SK-N-SH treated with all-trans-retinoic acid at 6 μM for 48 hours (cell line): ENCODE data around the gene GBX1.

Experiments used
- ATAC-seq: fragments of 200-7000 bp; cut with Tn5 transposase; 3 replicates; pipeline ENCODE4 v1.9.1; 2020; ENCODE audit warnings: mild to moderate bottlenecking, moderate library complexity
- BACH2 ChIP-seq: fragments of 250-450 bp; sonication (Bioruptor Pico); IDR thresholded peaks from 2 replicates; pipeline ENCODE4 v1.9.0; 2021; ENCODE audit warnings: mild to moderate bottlenecking, borderline replicate concordance
- CSDC2 ChIP-seq: fragments of 250-450 bp; sonication (Bioruptor Pico); IDR thresholded peaks from 2 replicates; pipeline ENCODE4 v1.5.0; 2020; ENCODE audit warnings: mild to moderate bottlenecking, moderate library complexity
- ESRRG ChIP-seq: fragments of 250-450 bp; sonication (Bioruptor Pico); IDR thresholded peaks from 2 replicates; pipeline ENCODE4 v1.6.1; 2021; ENCODE audit warnings: mild to moderate bottlenecking
- GLIS3 ChIP-seq: fragments of 250-450 bp; sonication (Bioruptor Pico); IDR thresholded peaks from 2 replicates; pipeline ENCODE4 v1.5.0; 2020; ENCODE audit warnings: mild to moderate bottlenecking, moderate library complexity
- OSR1 ChIP-seq: fragments of 250-450 bp; sonication (Bioruptor Pico); IDR thresholded peaks from 2 replicates; pipeline ENCODE4 v1.8.0; 2022; ENCODE audit warnings: moderate library complexity, mild to moderate bottlenecking, inconsistent platforms
- PPARA ChIP-seq: fragments of 250-450 bp; sonication (Bioruptor Pico); IDR thresholded peaks from 2 replicates; pipeline ENCODE4 v1.5.0; 2020; ENCODE audit warnings: mild to moderate bottlenecking, borderline replicate concordance
- RARB ChIP-seq: fragments of 250-450 bp; sonication (Bioruptor Pico); IDR thresholded peaks from 2 replicates; pipeline ENCODE4 v1.8.0; 2021; ENCODE audit warnings: mild to moderate bottlenecking, moderate library complexity
- TCF4 ChIP-seq: fragments of 250-450 bp; sonication (Bioruptor Pico); IDR thresholded peaks from 2 replicates; pipeline ENCODE4 v1.8.0; 2021; ENCODE audit warnings: mild to moderate bottlenecking, moderate library complexity, borderline replicate concordance
- TOX ChIP-seq: fragments of 250-450 bp; sonication (Bioruptor Pico); IDR thresholded peaks from 2 replicates; pipeline ENCODE4 v1.8.0; 2021; ENCODE audit warnings: mild to moderate bottlenecking, moderate library complexity, borderline replicate concordance
- ZC3H10 ChIP-seq: fragments of 250-450 bp; sonication (Bioruptor Pico); IDR thresholded peaks from 2 replicates; pipeline ENCODE4 v1.5.1; 2021; ENCODE audit warnings: mild to moderate bottlenecking, moderate library complexity
- ZFP3 ChIP-seq: fragments of 250-450 bp; sonication (Bioruptor Pico); IDR thresholded peaks from 2 replicates; pipeline ENCODE4 v1.5.0; 2020; ENCODE audit warnings: mild to moderate bottlenecking, moderate library complexity
- ZFP30 ChIP-seq: fragments of 450-650 bp; formaldehyde crosslinking; IDR thresholded peaks from 2 replicates; pipeline ENCODE4 v1.5.0; 2022; ENCODE audit warnings: mild to moderate bottlenecking, moderate library complexity
- ZNF565 ChIP-seq: fragments of 450-650 bp; formaldehyde crosslinking; conservative IDR thresholded peaks from 2 replicates; pipeline ENCODE4 v1.5.0; 2020; ENCODE audit warnings: low read depth, mild to moderate bottlenecking, moderate library complexity
- ZNF70 ChIP-seq: fragments of 450-650 bp; formaldehyde crosslinking; IDR thresholded peaks from 2 replicates; pipeline ENCODE4 v1.5.0; 2020; ENCODE audit warnings: mild to moderate bottlenecking, moderate library complexity
- ZNF8 ChIP-seq: fragments of 450-650 bp; formaldehyde crosslinking; IDR thresholded peaks from 2 replicates; pipeline ENCODE4 v1.5.0; 2020; ENCODE audit warnings: mild to moderate bottlenecking, moderate library complexity
- TF ChIP-seq, protein P1 (sequence below): fragments of 250-450 bp; sonication (Bioruptor Pico); IDR thresholded peaks from 2 replicates; pipeline ENCODE4 v1.5.1; 2020; ENCODE audit warnings: low read depth, mild to moderate bottlenecking, moderate library complexity
- TF ChIP-seq, protein P2 (sequence below): fragments of 250-450 bp; sonication (Bioruptor Pico); IDR thresholded peaks from 2 replicates; pipeline ENCODE4 v1.8.0; 2020; ENCODE audit warnings: mild to moderate bottlenecking, moderate library complexity, borderline replicate concordance
- TF ChIP-seq, protein P3 (sequence below): fragments of 250-450 bp; sonication (Bioruptor Pico); IDR thresholded peaks from 2 replicates; pipeline ENCODE4 v1.5.0; 2020; ENCODE audit warnings: mild to moderate bottlenecking, moderate library complexity
- TF ChIP-seq, protein P4 (sequence below): fragments of 250-450 bp; sonication (Bioruptor Pico); IDR thresholded peaks from 2 replicates; pipeline ENCODE4 v1.8.0; 2021; ENCODE audit warnings: low read depth, mild to moderate bottlenecking, moderate library complexity, borderline replicate concordance
- TF ChIP-seq, protein P5 (sequence below): fragments of 250-450 bp; sonication (Bioruptor Pico); IDR thresholded peaks from 2 replicates; pipeline ENCODE4 v1.5.1; 2021; ENCODE audit warnings: mild to moderate bottlenecking, moderate library complexity

Gene GBX1

DNA sequence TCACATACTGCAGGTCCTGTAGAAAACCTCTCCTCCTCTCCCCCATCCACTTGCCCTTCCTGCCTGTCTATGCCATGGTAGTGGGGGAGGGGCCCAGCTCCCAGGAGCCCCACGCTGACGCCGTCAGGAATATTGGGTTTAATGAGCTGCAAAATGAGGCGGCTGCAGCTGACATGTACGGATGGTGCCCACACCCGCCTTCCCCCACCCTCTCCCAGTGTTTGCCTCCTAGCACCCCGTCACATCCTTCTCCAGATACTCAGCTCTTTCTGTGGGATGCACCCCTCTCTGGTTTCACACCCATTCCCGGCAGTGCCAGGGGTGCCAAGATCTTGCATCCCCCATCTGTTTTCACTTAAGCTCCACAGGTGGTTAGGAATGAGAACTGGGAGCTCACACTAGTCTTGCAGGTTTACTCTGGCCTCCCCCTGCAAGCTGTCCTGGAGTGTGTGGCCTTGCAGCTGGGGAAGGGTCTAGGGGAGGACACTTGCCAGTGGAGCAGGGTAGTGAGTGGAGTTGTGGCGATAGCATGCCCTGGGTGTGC is 26.1 kb downstream of the GBX1 start:
- TF ChIP-seq ZNF565 (CRISPR knock-in tag) (no peak), RARB (CRISPR knock-in tag) (no peak), ZFP30 (CRISPR knock-in tag) (no peak), TOX (CRISPR knock-in tag) (no peak), GLIS3 (no peak), ESRRG (CRISPR knock-in tag) (no peak), ZC3H10 (CRISPR knock-in tag) (no peak), ZFP3 (CRISPR knock-in tag) (no peak), ZNF8 (CRISPR knock-in tag) (no peak), TCF4 (CRISPR knock-in tag) (no peak), OSR1 (no peak), ZNF70 (CRISPR knock-in tag) (no peak)
- TF ChIP-seq, protein P1, sequence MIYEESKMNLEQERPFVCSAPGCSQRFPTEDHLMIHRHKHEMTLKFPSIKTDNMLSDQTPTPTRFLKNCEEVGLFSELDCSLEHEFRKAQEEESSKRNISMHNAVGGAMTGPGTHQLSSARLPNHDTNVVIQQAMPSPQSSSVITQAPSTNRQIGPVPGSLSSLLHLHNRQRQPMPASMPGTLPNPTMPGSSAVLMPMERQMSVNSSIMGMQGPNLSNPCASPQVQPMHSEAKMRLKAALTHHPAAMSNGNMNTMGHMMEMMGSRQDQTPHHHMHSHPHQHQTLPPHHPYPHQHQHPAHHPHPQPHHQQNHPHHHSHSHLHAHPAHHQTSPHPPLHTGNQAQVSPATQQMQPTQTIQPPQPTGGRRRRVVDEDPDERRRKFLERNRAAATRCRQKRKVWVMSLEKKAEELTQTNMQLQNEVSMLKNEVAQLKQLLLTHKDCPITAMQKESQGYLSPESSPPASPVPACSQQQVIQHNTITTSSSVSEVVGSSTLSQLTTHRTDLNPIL (CRISPR knock-in tag) = no peak
- TF ChIP-seq, protein P2, sequence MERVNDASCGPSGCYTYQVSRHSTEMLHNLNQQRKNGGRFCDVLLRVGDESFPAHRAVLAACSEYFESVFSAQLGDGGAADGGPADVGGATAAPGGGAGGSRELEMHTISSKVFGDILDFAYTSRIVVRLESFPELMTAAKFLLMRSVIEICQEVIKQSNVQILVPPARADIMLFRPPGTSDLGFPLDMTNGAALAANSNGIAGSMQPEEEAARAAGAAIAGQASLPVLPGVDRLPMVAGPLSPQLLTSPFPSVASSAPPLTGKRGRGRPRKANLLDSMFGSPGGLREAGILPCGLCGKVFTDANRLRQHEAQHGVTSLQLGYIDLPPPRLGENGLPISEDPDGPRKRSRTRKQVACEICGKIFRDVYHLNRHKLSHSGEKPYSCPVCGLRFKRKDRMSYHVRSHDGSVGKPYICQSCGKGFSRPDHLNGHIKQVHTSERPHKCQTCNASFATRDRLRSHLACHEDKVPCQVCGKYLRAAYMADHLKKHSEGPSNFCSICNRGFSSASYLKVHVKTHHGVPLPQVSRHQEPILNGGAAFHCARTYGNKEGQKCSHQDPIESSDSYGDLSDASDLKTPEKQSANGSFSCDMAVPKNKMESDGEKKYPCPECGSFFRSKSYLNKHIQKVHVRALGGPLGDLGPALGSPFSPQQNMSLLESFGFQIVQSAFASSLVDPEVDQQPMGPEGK (CRISPR knock-in tag) = no peak
- TF ChIP-seq, protein P3, sequence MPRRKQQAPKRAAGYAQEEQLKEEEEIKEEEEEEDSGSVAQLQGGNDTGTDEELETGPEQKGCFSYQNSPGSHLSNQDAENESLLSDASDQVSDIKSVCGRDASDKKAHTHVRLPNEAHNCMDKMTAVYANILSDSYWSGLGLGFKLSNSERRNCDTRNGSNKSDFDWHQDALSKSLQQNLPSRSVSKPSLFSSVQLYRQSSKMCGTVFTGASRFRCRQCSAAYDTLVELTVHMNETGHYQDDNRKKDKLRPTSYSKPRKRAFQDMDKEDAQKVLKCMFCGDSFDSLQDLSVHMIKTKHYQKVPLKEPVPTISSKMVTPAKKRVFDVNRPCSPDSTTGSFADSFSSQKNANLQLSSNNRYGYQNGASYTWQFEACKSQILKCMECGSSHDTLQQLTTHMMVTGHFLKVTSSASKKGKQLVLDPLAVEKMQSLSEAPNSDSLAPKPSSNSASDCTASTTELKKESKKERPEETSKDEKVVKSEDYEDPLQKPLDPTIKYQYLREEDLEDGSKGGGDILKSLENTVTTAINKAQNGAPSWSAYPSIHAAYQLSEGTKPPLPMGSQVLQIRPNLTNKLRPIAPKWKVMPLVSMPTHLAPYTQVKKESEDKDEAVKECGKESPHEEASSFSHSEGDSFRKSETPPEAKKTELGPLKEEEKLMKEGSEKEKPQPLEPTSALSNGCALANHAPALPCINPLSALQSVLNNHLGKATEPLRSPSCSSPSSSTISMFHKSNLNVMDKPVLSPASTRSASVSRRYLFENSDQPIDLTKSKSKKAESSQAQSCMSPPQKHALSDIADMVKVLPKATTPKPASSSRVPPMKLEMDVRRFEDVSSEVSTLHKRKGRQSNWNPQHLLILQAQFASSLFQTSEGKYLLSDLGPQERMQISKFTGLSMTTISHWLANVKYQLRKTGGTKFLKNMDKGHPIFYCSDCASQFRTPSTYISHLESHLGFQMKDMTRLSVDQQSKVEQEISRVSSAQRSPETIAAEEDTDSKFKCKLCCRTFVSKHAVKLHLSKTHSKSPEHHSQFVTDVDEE (CRISPR knock-in tag) = no peak
- TF ChIP-seq, protein P4, sequence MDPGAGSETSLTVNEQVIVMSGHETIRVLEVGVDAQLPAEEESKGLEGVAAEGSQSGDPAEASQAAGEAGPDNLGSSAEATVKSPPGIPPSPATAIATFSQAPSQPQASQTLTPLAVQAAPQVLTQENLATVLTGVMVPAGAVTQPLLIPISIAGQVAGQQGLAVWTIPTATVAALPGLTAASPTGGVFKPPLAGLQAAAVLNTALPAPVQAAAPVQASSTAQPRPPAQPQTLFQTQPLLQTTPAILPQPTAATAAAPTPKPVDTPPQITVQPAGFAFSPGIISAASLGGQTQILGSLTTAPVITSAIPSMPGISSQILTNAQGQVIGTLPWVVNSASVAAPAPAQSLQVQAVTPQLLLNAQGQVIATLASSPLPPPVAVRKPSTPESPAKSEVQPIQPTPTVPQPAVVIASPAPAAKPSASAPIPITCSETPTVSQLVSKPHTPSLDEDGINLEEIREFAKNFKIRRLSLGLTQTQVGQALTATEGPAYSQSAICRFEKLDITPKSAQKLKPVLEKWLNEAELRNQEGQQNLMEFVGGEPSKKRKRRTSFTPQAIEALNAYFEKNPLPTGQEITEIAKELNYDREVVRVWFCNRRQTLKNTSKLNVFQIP (CRISPR knock-in tag) = no peak
- TF ChIP-seq, protein P5, sequence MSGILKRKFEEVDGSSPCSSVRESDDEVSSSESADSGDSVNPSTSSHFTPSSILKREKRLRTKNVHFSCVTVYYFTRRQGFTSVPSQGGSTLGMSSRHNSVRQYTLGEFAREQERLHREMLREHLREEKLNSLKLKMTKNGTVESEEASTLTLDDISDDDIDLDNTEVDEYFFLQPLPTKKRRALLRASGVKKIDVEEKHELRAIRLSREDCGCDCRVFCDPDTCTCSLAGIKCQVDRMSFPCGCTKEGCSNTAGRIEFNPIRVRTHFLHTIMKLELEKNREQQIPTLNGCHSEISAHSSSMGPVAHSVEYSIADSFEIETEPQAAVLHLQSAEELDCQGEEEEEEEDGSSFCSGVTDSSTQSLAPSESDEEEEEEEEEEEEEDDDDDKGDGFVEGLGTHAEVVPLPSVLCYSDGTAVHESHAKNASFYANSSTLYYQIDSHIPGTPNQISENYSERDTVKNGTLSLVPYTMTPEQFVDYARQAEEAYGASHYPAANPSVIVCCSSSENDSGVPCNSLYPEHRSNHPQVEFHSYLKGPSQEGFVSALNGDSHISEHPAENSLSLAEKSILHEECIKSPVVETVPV (CRISPR knock-in tag) = no peak
- ATAC-seq = no peak

DNA sequence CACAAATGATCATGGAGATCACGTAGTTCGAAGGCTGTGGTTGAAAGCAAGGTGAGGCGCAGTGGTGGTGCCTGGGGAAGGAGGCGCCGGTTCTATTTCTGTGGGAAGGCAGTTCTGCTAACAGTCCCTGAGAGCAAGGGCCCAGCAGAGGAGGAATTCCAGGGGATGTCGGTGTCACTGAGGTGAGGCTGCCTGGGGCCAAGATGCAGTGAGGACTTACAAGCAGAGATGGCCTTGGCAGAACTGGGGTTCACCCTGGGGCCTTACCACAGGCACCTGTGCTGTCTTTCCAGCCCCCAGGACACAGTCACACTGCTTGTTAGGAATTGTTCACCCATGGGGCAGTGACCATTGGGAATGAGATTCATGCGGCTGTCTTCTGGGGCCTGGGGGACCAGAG is 26.7 kb downstream of the GBX1 start:
- TF ChIP-seq CSDC2 = no peak
- no peak for TF ChIP-seq OSR1
- no peak for TF ChIP-seq BACH2 (CRISPR knock-in tag)
- no peak for TF ChIP-seq GLIS3
- TF ChIP-seq ESRRG (CRISPR knock-in tag) = no peak
- TF ChIP-seq PPARA (CRISPR knock-in tag) = no peak
- ATAC-seq = no peak

DNA sequence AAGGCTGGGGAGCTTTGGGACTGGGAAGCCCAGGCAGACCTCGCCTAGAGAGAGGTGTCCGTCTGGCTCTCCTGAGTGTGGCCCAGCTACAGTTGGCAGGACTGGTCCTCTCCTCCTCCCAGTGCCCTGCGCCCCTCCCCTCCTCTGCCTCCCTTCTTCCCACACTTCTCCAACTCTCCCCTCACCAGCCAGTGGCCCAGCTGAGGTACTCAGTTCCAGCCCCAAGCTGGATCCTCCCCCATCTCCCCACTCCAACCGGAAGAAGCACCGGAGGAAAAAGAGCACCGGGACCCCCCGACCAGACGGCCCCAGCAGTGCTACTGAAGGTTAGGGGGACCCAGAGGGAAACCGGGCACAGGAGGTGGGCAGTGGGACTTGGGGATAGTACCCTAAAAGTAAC is 27.7 kb downstream of the GBX1 start:
- TF ChIP-seq ZNF565 (CRISPR knock-in tag) (no peak), GLIS3 (no peak), CSDC2 (no peak)
- ATAC-seq = no peak
